ENCODE measurements around the gene SYMPK.

SYMPK gene

GRCh38 chr19:45766869-45767346 is 96.0 kb downstream of the SYMPK start:
- no peak for DNase-seq (ENCODE audit: low read depth, low spot score)

DNA sequence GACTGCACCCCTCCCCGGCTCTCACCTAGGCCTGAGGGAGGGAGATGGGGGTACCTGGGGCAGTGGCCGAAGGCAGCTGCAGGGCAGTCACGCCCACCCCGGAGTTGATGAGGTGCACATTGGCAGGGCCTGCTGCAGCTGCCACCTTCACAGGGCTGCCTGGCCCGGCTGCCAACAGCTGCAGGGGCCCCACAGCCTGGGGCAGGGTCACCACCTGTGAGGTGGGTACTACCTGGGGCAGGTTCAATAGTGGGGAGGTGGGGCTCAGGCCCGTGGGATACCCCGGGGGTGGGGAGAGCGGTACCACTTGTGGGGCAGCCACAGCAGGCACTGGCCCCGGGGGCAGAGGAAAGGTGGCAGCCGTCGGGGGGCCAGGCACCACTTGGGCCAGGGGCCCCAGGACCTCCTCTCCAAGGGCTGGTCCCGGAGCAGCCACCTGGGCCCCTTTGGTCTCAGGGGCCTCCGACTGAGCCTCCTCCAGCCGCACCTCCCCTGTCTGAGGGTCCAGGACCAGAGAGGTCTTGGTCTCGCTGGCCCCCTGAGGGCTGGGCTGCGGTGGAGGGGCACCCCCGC is 96.6 kb downstream of the SYMPK start:
- DNase-seq (ENCODE audit: low read depth, low spot score): no peak

DNA sequence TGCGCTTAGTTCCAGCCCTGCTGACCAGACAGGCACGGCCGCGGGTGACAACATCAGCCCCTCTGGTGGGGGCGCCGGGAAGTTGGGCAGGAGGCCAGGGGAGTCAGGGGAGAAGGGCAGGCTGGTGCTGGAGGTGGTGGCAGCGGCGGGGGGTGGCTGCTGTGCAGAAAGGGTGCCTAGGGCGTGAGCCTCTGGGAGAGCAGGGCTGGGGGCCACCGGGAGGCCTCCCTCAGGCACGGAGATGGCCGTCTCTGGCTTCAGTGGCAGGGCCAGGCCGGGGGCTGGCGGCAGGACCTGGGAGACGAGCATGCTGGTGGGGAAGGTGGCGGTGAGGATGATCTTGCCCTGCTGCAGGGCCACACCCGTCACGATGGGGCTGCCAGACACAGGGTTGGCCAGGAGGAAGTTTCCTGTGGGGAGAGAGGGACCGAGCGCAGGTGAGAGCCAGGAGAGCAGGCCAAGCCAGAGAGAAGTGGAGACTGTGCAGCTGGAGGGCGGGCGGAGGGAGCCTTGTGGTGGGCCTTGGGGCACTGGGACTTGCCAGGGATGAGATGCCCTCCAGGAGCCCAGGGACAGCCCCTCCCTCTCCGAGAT is 97.1 kb downstream of the SYMPK start:
- no peak for DNase-seq (ENCODE audit: low read depth, low spot score)

Data from smooth muscle cell of the brain vasculature (primary cell).